ENCODE results near the gene CBLB. TPM values are rescaled to one million over a fixed set of nuclear protein-coding genes. Genes with fewer than 3 reads are reported as not detected.

CBLB gene
- total RNA-seq, 4 donors from 2014 or later, result 14.8 to 46.4 (median 21.6) TPM

DNA sequence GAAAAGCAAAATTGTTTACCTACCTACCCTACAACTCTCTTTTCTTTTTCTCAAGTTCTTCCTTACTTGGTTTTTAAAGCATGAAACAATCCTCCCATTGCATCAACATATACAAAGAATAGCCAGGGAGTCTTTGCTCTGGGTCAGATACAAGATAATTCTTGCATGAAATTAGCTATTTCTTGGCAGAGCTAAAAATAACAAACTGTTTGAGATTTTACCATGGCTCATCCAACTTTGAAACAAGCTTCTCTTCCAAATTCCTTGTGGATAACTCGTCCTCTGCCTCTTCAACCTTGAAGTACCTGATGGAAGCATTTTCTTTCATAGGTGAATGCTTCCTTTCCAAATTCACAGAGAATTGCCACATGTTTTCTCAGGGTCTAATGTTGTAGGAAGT is 9.2 kb upstream of the CBLB start:
- Histone ChIP-seq H3K36me3 (no peaks in the 10 kb centered on the region), H3K27ac (no peak overlapping the region), H3K4me3 (no peak overlapping the region), H3K4me1 (no peaks in the 10 kb centered on the region), H3K9me3 (no peaks in the 10 kb centered on the region), H3K27me3 (no peaks in the 10 kb centered on the region)
- no peak for ATAC-seq
- DNase-seq, result no peak
- intact Hi-C loops (cut with DNase I; ENCODE audit: low total_unique reads) (no loop called here), in situ Hi-C loops (cut with MboI; ENCODE audit: low sequenced_read_pairs in 4 of 4) (no loop called here)
- no peak for TF ChIP-seq POLR2A (IDR thresholded peaks at IDR 0.05)
- TF ChIP-seq, protein P1, sequence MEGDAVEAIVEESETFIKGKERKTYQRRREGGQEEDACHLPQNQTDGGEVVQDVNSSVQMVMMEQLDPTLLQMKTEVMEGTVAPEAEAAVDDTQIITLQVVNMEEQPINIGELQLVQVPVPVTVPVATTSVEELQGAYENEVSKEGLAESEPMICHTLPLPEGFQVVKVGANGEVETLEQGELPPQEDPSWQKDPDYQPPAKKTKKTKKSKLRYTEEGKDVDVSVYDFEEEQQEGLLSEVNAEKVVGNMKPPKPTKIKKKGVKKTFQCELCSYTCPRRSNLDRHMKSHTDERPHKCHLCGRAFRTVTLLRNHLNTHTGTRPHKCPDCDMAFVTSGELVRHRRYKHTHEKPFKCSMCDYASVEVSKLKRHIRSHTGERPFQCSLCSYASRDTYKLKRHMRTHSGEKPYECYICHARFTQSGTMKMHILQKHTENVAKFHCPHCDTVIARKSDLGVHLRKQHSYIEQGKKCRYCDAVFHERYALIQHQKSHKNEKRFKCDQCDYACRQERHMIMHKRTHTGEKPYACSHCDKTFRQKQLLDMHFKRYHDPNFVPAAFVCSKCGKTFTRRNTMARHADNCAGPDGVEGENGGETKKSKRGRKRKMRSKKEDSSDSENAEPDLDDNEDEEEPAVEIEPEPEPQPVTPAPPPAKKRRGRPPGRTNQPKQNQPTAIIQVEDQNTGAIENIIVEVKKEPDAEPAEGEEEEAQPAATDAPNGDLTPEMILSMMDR (IDR thresholded peaks at IDR 0.05 in 4 of 5, conservative IDR thresholded peaks at IDR 0.05 in 1 of 5), result no peak

DNA sequence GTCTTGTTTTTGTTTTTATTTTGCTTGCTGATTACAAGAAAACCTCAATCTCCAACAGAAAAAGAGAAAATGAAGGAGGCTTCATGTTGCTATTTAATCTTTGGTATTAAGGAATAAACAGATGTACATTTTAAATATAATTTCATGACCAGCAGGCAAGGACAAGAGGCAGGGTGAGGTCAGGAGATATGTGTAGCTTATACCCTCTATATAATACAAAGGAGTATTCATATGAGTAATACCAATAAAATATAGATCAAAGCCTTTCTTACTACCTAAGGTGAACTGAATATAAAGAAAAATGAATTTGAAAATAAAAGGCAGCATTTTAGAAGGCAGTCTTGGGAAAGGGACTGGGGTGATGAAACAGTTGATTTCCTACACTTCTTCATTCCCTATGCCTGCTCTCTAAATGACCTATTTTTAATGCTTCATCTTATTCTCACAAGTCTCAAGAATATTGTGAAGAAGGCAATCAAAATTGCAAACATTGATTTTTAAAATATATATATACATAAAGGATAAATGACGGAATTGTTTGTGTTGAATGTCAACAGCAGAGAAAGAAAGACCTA is 8.6 kb upstream of the CBLB start:
- Histone ChIP-seq H3K4me3 (no peak overlapping the region), H3K27ac (no peak overlapping the region), H3K4me1 (no peaks in the 10 kb centered on the region), H3K27me3 (no peaks in the 10 kb centered on the region), H3K36me3 (no peaks in the 10 kb centered on the region), H3K9me3 (no peaks in the 10 kb centered on the region)
- in situ Hi-C loops (cut with MboI; ENCODE audit: low sequenced_read_pairs in 4 of 4) (no loop called here), intact Hi-C loops (cut with DNase I; ENCODE audit: low total_unique reads) (no loop called here)
- TF ChIP-seq, protein P1 (IDR thresholded peaks at IDR 0.05 in 4 of 5, conservative IDR thresholded peaks at IDR 0.05 in 1 of 5), result no peak
- no peak for TF ChIP-seq POLR2A (IDR thresholded peaks at IDR 0.05)
- no peak for DNase-seq
- no peak for ATAC-seq

DNA sequence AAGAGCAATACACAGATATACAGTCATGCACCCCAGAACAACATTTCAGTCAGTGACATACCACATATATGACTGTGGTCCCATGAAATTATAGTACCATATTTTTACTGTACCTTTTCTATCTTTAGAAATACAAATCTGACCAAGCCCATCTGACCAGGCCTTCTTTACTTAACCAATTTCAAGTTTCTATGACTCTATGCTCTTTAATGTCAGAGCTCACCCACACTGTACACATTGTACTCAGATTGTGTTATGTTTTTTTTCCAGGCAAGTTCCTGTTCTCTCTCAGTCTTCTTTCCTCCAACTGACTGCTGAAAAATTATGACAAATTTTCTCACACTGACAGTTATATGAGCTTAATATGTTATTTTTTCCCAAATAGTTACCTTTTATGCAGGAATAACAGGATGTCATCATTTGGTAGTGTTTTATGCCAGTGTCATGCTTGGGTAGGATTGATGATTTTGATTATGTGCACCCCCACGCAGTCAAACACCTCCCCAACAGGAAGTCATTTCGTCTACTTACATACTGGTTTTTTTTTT is 8.0 kb upstream of the CBLB start:
- Histone ChIP-seq H3K4me1 (no peaks in the 10 kb centered on the region), H3K36me3 (no peaks in the 10 kb centered on the region), H3K4me3 (no peak overlapping the region), H3K27me3 (no peaks in the 10 kb centered on the region), H3K9me3 (no peaks in the 10 kb centered on the region), H3K27ac (no peak overlapping the region)
- ATAC-seq (no peak), DNase-seq (no peak)
- TF ChIP-seq POLR2A (IDR thresholded peaks at IDR 0.05), result no peak
- TF ChIP-seq, protein P1 (IDR thresholded peaks at IDR 0.05 in 4 of 5, conservative IDR thresholded peaks at IDR 0.05 in 1 of 5), result no peak
- in situ Hi-C loops (cut with MboI; ENCODE audit: low sequenced_read_pairs in 4 of 4), result no loop called here
- intact Hi-C loops (cut with DNase I; ENCODE audit: low total_unique reads), result no loop called here

DNA sequence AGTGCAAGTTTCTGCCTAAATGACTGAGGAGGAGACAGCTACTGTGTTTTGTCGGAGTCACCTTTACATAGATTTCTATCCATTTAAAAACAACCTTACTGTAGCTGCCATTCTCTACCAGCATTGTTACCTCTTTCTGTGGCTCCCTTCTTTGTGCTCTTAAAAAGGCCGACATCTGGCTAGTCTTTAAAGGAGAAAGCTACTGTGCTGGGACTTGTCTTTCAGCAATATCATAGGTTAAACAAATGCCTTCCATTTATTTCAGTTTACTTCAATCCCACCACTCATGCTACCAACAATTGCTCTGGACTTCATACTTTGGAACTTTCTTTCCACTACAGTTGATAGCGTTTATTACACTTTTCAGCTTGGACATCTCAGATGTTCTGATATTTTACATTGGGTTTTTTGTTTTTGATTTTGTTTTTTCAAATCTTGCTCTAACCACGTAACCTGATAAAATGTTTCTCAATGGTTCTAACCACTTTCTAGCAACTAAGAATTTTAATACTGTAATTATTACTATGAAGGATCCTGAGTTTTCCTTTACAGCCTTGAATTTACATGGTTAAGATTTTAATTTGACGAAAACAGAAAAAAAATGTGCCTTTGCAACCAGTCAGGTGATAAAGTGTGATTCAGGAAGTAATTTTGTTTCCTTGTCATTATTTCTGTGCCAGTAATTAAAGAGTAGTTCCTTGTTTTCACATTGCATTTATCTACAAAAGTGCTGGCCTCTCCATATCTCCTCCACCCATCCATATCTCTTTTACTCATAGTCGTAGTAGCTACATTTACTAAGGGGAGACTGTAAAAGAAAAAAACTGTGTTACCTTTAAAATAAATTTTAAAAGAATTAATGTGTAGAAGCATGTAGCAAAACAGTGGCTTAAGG is 1.3 kb upstream of the CBLB start:
- H3K27ac ChIP-seq, result peak overlapping the region; percentile 93 to 98 (median 96)
- TF ChIP-seq, protein P1 (IDR thresholded peaks at IDR 0.05 in 4 of 5, conservative IDR thresholded peaks at IDR 0.05 in 1 of 5), result no peak
- TF ChIP-seq POLR2A (IDR thresholded peaks at IDR 0.05), result no peak
- in situ Hi-C loops (cut with MboI; ENCODE audit: low sequenced_read_pairs in 4 of 4), result no loop called here
- intact Hi-C loops (cut with DNase I; ENCODE audit: low total_unique reads), result loop anchor here (1.0 to 10.0 kb wide), 5 partner anchors 36 to 477 kb away; no protein-coding TSS in a partner anchor
- no peaks in the 10 kb centered on the region for H3K9me3 ChIP-seq
- H3K4me1 ChIP-seq, result peaks cover 28 to 30% of the 10 kb centered on the region in 2 donors
- no peaks in the 10 kb centered on the region for H3K27me3 ChIP-seq
- ATAC-seq (no peak), DNase-seq (no peak)
- H3K4me3 ChIP-seq, result peak overlapping the region; percentile 89 to 98 (median 96)
- no peaks in the 10 kb centered on the region for H3K36me3 ChIP-seq

Data from gastrocnemius medialis (tissue), 4 donors.